ENCODE data around the gene SLITRK3. TPM values are rescaled to one million over a fixed set of nuclear protein-coding genes. Genes with fewer than 3 reads are reported as not detected.

SLITRK3 gene
- total RNA-seq (2022; extraction: Qiagen RNA extraction), result not detected in 5 replicates

GRCh38 chr3:165195640-165196576, at the start of gene SLITRK3:
Gene SLITRK3, minus strand, starts transcription at chr3:165196384. Its CDS starts 5,554 bp downstream, at chr3:165190830.

Other genes with a start within 250 kb of the SLITRK3 start
- gene SI, start 117.9 kb downstream of the SLITRK3 start, total RNA-seq (2022; extraction: Qiagen RNA extraction), result not detected in 5 replicates